Raji (cell line): ENCODE measurements around the gene SLC26A9.

ENCODE experiments used
- POLR2A ChIP-seq: IDR thresholded peaks from 2 replicates; pipeline ENCODE4 v1.6.1; 2011; ENCODE audit warnings: low read depth, low read length, control low read depth; ENCODE audit not compliant: insufficient read depth

SLC26A9 gene

GRCh38 chr1:205924460-205924790 is 18.8 kb downstream of the SLC26A9 start:
- no peak for TF ChIP-seq POLR2A

- TF ChIP-seq POLR2A, result no peak
Measured at GRCh38 chr1:205923651-205924459, 19.4 kb downstream of the SLC26A9 start.

GRCh38 chr1:205922806-205923205 is 20.4 kb downstream of the SLC26A9 start:
- no peak for TF ChIP-seq POLR2A

- no peak for TF ChIP-seq POLR2A
Measured at GRCh38 chr1:205922314-205922713, 20.9 kb downstream of the SLC26A9 start.

- TF ChIP-seq POLR2A, result no peak
Measured at GRCh38 chr1:205921570-205921909, 21.7 kb downstream of the SLC26A9 start.

- TF ChIP-seq POLR2A, result no peak
Measured at GRCh38 chr1:205920861-205921569, 22.2 kb downstream of the SLC26A9 start.

- TF ChIP-seq POLR2A, result no peak
Measured at GRCh38 chr1:205920159-205920558, 23.1 kb downstream of the SLC26A9 start.

GRCh38 chr1:205918955-205919746 is 24.1 kb downstream of the SLC26A9 start:
- TF ChIP-seq POLR2A, result no peak

- no peak for TF ChIP-seq POLR2A
Measured at GRCh38 chr1:205917466-205918238, 25.6 kb downstream of the SLC26A9 start.

- TF ChIP-seq POLR2A, result no peak
Measured at GRCh38 chr1:205916541-205916940, 26.7 kb downstream of the SLC26A9 start.

- TF ChIP-seq POLR2A, result no peak
Measured at GRCh38 chr1:205915354-205915990, 27.8 kb downstream of the SLC26A9 start.

- no peak for TF ChIP-seq POLR2A
Measured at GRCh38 chr1:205914730-205915129, 28.5 kb downstream of the SLC26A9 start.

GRCh38 chr1:205914155-205914507 is 29.1 kb downstream of the SLC26A9 start:
- TF ChIP-seq POLR2A, result no peak

GRCh38 chr1:205913451-205914154 is 29.7 kb downstream of the SLC26A9 start:
- TF ChIP-seq POLR2A, result no peak

- no peak for TF ChIP-seq POLR2A
Measured at GRCh38 chr1:205907794-205908193, 35.5 kb downstream of the SLC26A9 start.

GRCh38 chr1:205896351-205896750 is 46.9 kb downstream of the SLC26A9 start:
- TF ChIP-seq POLR2A, result no peak
